D721Med (cell line): ENCODE measurements around the gene FKBP5.
"Not testable (repeated sequence)": the region's sequence is repeated elsewhere in the genome, so short reads cannot be mapped to it uniquely, and the experiment has no call there.

Source experiments
- DNase-seq: peaks from one replicate; pipeline ENCODE4 v3.0.0; 2011; ENCODE audit warnings: low spot score; ENCODE audit not compliant: insufficient read length
- FAIRE-seq: peaks from 2 replicates; lab custom pipeline; 2011; peaks lifted over from hg19 to GRCh38; lab: Jason Lieb, UNC
- CTCF ChIP-seq: IDR thresholded peaks from 2 replicates; pipeline ENCODE4 v1.5.1; 2012; ENCODE audit warnings: mild to moderate bottlenecking, control low read depth; ENCODE audit not compliant: insufficient read depth; ENCODE audit errors: missing control alignments

Gene FKBP5

GRCh38 chr6:35706468-35706867 lies 17.8 kb upstream of the FKBP5 start:
- no peak for DNase-seq
- TF ChIP-seq CTCF = no peak
- FAIRE-seq = no peak

- no peak for FAIRE-seq
- no peak for TF ChIP-seq CTCF
These were observed 14.8 kb upstream of the FKBP5 start for GRCh38 chr6:35703554-35703953.

GRCh38 chr6:35698858-35699257 lies 10.1 kb upstream of the FKBP5 start:
- DNase-seq = no peak
- TF ChIP-seq CTCF = no peak
- no peak for FAIRE-seq

More at GRCh38 chr6:35703554-35703953, 14.8 kb upstream of the FKBP5 start:
- DNase-seq = no peak

- not testable (repeated sequence) for DNase-seq
These were observed 9.7 kb upstream of the FKBP5 start for GRCh38 chr6:35698430-35698829.

GRCh38 chr6:35694462-35694861 lies 5.7 kb upstream of the FKBP5 start:
- DNase-seq (no peak), FAIRE-seq (no peak)
- TF ChIP-seq CTCF = no peak

More at GRCh38 chr6:35698430-35698829, 9.7 kb upstream of the FKBP5 start:
- FAIRE-seq = not testable (repeated sequence)

GRCh38 chr6:35691027-35691824 lies 2.5 kb upstream of the FKBP5 start:
- DNase-seq (no peak), FAIRE-seq (no peak)
- no peak for TF ChIP-seq CTCF

GRCh38 chr6:35690484-35690883 lies 1.8 kb upstream of the FKBP5 start:
- no peak for DNase-seq
- FAIRE-seq = no peak
- TF ChIP-seq CTCF = no peak

GRCh38 chr6:35690006-35690405 lies 1.3 kb upstream of the FKBP5 start:
- not testable (repeated sequence) for DNase-seq, FAIRE-seq
